HEK293 (cell line): ENCODE results near the gene SMIM33.
A peak's percentile ranks its signal among the peaks of the same experiment; 100 is the strongest.

Source experiments
- GLIS2 ChIP-seq: fragments of 450-650 bp; formaldehyde crosslinking; IDR thresholded peaks from 2 replicates; pipeline ENCODE4 v1.5.1; 2016; ENCODE audit warnings: missing biosample characterization, missing genetic modification characterization
- HIC1 ChIP-seq: fragments of 450-650 bp; formaldehyde crosslinking; IDR thresholded peaks from 2 replicates; pipeline ENCODE4 v1.5.1; 2016; ENCODE audit warnings: missing biosample characterization, missing genetic modification characterization
- KLF7 ChIP-seq: fragments of 450-650 bp; formaldehyde crosslinking; IDR thresholded peaks from 2 replicates; pipeline ENCODE4 v1.5.1; 2016; ENCODE audit warnings: missing biosample characterization, missing genetic modification characterization, borderline replicate concordance
- OSR2 ChIP-seq: fragments of 450-650 bp; formaldehyde crosslinking; IDR thresholded peaks from 2 replicates; pipeline ENCODE4 v1.5.1; 2016; ENCODE audit warnings: missing biosample characterization, missing genetic modification characterization
- REST ChIP-seq: fragments of 450-650 bp; formaldehyde crosslinking; IDR thresholded peaks from 2 replicates; pipeline ENCODE4 v1.5.1; 2016; ENCODE audit warnings: missing biosample characterization, missing genetic modification characterization
- TCF7L2 ChIP-seq: IDR thresholded peaks from 2 replicates; pipeline ENCODE4 v1.6.1; 2011; ENCODE audit warnings: low read depth, mild to moderate bottlenecking, inconsistent platforms, low read length, moderate library complexity, borderline replicate concordance
- TRIM28 ChIP-seq: IDR thresholded peaks from 2 replicates; pipeline ENCODE4 v1.6.1; 2011; ENCODE audit warnings: low read length, control low read depth, borderline replicate concordance
- ZNF10 ChIP-seq: fragments of 450-650 bp; formaldehyde crosslinking; IDR thresholded peaks from 2 replicates; pipeline ENCODE4 v1.5.1; 2017; ENCODE audit warnings: missing biosample characterization, missing genetic modification characterization
- ZNF114 ChIP-seq: fragments of 450-650 bp; formaldehyde crosslinking; IDR thresholded peaks from 2 replicates; pipeline ENCODE4 v1.5.0; 2017; ENCODE audit warnings: missing biosample characterization, missing genetic modification characterization
- ZNF138 ChIP-seq: fragments of 450-650 bp; formaldehyde crosslinking; IDR thresholded peaks from 2 replicates; pipeline ENCODE4 v1.5.1; 2016; ENCODE audit warnings: missing biosample characterization, missing genetic modification characterization, borderline replicate concordance
- ZNF184 ChIP-seq: fragments of 450-650 bp; IDR thresholded peaks from 2 replicates; pipeline ENCODE4 v1.5.1; 2018; ENCODE audit warnings: missing biosample characterization, mild to moderate bottlenecking, missing genetic modification characterization
- ZNF24 ChIP-seq: fragments of 450-650 bp; formaldehyde crosslinking; IDR thresholded peaks from 2 replicates; pipeline ENCODE4 v1.5.1; 2016; ENCODE audit warnings: missing biosample characterization, missing genetic modification characterization
- ZNF311 ChIP-seq: fragments of 450-650 bp; formaldehyde crosslinking; IDR thresholded peaks from 2 replicates; pipeline ENCODE4 v1.5.1; 2017; ENCODE audit warnings: missing biosample characterization, missing genetic modification characterization, borderline replicate concordance
- ZNF416 ChIP-seq: fragments of 450-650 bp; formaldehyde crosslinking; IDR thresholded peaks from 2 replicates; pipeline ENCODE4 v1.5.1; 2016; ENCODE audit warnings: missing biosample characterization, missing genetic modification characterization
- ZNF580 ChIP-seq: fragments of 450-650 bp; formaldehyde crosslinking; IDR thresholded peaks from 2 replicates; pipeline ENCODE4 v1.5.1; 2016; ENCODE audit warnings: missing biosample characterization, missing genetic modification characterization
- ZNF600 ChIP-seq: fragments of 450-650 bp; formaldehyde crosslinking; IDR thresholded peaks from 2 replicates; pipeline ENCODE4 v1.5.1; 2016; ENCODE audit warnings: missing biosample characterization, missing genetic modification characterization
- ZNF776 ChIP-seq: fragments of 450-650 bp; formaldehyde crosslinking; IDR thresholded peaks from 2 replicates; pipeline ENCODE4 v1.5.0; 2017; ENCODE audit warnings: missing biosample characterization, missing genetic modification characterization, borderline replicate concordance
- ZNF785 ChIP-seq: fragments of 450-650 bp; formaldehyde crosslinking; IDR thresholded peaks from 2 replicates; pipeline ENCODE4 v1.5.1; 2016; ENCODE audit warnings: missing biosample characterization, missing genetic modification characterization
- TF ChIP-seq, protein P1 (sequence below): fragments of 450-650 bp; formaldehyde crosslinking; IDR thresholded peaks from 2 replicates; pipeline ENCODE4 v1.5.1; 2016; ENCODE audit warnings: missing biosample characterization, missing genetic modification characterization
- TF ChIP-seq, protein P2 (sequence below): fragments of 450-650 bp; formaldehyde crosslinking; IDR thresholded peaks from 2 replicates; pipeline ENCODE4 v1.5.1; 2017; ENCODE audit warnings: missing biosample characterization, missing genetic modification characterization
- TF ChIP-seq, protein P3 (sequence below): fragments of 450-650 bp; IDR thresholded peaks from 2 replicates; pipeline ENCODE4 v1.5.1; 2018; ENCODE audit warnings: missing biosample characterization, mild to moderate bottlenecking, missing genetic modification characterization
- TF ChIP-seq, protein P4 (sequence below): fragments of 450-650 bp; formaldehyde crosslinking; IDR thresholded peaks from 2 replicates; pipeline ENCODE4 v1.5.1; 2016; ENCODE audit warnings: missing biosample characterization, missing genetic modification characterization
- TF ChIP-seq, protein P5 (sequence below): fragments of 450-650 bp; formaldehyde crosslinking; IDR thresholded peaks from 2 replicates; pipeline ENCODE4 v1.5.1; 2017; ENCODE audit warnings: missing biosample characterization, missing genetic modification characterization

SMIM33 gene

GRCh38 chr5:139517683-139518564 lies 47.1 kb downstream of the SMIM33 start (continued):
- TF ChIP-seq, protein P1, sequence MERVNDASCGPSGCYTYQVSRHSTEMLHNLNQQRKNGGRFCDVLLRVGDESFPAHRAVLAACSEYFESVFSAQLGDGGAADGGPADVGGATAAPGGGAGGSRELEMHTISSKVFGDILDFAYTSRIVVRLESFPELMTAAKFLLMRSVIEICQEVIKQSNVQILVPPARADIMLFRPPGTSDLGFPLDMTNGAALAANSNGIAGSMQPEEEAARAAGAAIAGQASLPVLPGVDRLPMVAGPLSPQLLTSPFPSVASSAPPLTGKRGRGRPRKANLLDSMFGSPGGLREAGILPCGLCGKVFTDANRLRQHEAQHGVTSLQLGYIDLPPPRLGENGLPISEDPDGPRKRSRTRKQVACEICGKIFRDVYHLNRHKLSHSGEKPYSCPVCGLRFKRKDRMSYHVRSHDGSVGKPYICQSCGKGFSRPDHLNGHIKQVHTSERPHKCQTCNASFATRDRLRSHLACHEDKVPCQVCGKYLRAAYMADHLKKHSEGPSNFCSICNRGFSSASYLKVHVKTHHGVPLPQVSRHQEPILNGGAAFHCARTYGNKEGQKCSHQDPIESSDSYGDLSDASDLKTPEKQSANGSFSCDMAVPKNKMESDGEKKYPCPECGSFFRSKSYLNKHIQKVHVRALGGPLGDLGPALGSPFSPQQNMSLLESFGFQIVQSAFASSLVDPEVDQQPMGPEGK = peak; percentile 88
- TF ChIP-seq ZNF600 (tag by site-specific recombination) (peak; percentile 94), ZNF114 (tag by site-specific recombination) (no peak), GLIS2 (peak; percentile 95), ZNF184 (tag by site-specific recombination) (peak; percentile 84; the same call in 1 of the 2 replicates), ZNF311 (tag by site-specific recombination) (no peak), TCF7L2 (no peak), ZNF10 (tag by site-specific recombination) (peak; percentile 89), TRIM28 (no peak; the same call in 1 of the 2 replicates), KLF7 (peak; percentile 58), ZNF24 (tag by site-specific recombination) (peak; percentile 82), ZNF580 (tag by site-specific recombination) (peak; percentile 43), REST (tag by site-specific recombination) (peak; percentile 85), HIC1 (tag by site-specific recombination) (peak; percentile 96), ZNF785 (tag by site-specific recombination) (peak; percentile 69), ZNF138 (tag by site-specific recombination) (no peak), ZNF776 (no peak), OSR2 (tag by site-specific recombination) (peak; percentile 47), ZNF416 (peak; percentile 24; the same call in 1 of the 2 replicates)
- TF ChIP-seq, protein P2, sequence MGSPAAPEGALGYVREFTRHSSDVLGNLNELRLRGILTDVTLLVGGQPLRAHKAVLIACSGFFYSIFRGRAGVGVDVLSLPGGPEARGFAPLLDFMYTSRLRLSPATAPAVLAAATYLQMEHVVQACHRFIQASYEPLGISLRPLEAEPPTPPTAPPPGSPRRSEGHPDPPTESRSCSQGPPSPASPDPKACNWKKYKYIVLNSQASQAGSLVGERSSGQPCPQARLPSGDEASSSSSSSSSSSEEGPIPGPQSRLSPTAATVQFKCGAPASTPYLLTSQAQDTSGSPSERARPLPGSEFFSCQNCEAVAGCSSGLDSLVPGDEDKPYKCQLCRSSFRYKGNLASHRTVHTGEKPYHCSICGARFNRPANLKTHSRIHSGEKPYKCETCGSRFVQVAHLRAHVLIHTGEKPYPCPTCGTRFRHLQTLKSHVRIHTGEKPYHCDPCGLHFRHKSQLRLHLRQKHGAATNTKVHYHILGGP = no peak
- TF ChIP-seq, protein P3, sequence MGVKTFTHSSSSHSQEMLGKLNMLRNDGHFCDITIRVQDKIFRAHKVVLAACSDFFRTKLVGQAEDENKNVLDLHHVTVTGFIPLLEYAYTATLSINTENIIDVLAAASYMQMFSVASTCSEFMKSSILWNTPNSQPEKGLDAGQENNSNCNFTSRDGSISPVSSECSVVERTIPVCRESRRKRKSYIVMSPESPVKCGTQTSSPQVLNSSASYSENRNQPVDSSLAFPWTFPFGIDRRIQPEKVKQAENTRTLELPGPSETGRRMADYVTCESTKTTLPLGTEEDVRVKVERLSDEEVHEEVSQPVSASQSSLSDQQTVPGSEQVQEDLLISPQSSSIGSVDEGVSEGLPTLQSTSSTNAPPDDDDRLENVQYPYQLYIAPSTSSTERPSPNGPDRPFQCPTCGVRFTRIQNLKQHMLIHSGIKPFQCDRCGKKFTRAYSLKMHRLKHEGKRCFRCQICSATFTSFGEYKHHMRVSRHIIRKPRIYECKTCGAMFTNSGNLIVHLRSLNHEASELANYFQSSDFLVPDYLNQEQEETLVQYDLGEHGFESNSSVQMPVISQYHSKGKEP (tag by site-specific recombination) = peak; percentile 86
- TF ChIP-seq, protein P4, sequence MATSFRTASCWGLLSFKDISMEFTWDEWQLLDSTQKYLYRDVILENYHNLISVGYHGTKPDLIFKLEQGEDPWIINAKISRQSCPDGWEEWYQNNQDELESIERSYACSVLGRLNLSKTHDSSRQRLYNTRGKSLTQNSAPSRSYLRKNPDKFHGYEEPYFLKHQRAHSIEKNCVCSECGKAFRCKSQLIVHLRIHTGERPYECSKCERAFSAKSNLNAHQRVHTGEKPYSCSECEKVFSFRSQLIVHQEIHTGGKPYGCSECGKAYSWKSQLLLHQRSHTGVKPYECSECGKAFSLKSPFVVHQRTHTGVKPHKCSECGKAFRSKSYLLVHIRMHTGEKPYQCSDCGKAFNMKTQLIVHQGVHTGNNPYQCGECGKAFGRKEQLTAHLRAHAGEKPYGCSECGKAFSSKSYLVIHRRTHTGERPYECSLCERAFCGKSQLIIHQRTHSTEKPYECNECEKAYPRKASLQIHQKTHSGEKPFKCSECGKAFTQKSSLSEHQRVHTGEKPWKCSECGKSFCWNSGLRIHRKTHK (tag by site-specific recombination) = no peak
- TF ChIP-seq, protein P5, sequence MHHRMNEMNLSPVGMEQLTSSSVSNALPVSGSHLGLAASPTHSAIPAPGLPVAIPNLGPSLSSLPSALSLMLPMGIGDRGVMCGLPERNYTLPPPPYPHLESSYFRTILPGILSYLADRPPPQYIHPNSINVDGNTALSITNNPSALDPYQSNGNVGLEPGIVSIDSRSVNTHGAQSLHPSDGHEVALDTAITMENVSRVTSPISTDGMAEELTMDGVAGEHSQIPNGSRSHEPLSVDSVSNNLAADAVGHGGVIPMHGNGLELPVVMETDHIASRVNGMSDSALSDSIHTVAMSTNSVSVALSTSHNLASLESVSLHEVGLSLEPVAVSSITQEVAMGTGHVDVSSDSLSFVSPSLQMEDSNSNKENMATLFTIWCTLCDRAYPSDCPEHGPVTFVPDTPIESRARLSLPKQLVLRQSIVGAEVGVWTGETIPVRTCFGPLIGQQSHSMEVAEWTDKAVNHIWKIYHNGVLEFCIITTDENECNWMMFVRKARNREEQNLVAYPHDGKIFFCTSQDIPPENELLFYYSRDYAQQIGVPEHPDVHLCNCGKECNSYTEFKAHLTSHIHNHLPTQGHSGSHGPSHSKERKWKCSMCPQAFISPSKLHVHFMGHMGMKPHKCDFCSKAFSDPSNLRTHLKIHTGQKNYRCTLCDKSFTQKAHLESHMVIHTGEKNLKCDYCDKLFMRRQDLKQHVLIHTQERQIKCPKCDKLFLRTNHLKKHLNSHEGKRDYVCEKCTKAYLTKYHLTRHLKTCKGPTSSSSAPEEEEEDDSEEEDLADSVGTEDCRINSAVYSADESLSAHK (tag by site-specific recombination) = peak; percentile 38; the same call in 1 of the 2 replicates
